GM21528 (cell line): ENCODE data around the gene CDC42BPB.
A peak's percentile ranks its signal among the peaks of the same experiment; 100 is the strongest.

Experiments
- ATAC-seq: cut with Tn5 transposase; IDR thresholded peaks from one replicate; pipeline ENCODE4 v1.9.1; 2021; ENCODE audit warnings: mild to moderate bottlenecking, moderate library complexity; ENCODE audit not compliant: unreplicated experiment, low FRiP score

Gene CDC42BPB, protein sequence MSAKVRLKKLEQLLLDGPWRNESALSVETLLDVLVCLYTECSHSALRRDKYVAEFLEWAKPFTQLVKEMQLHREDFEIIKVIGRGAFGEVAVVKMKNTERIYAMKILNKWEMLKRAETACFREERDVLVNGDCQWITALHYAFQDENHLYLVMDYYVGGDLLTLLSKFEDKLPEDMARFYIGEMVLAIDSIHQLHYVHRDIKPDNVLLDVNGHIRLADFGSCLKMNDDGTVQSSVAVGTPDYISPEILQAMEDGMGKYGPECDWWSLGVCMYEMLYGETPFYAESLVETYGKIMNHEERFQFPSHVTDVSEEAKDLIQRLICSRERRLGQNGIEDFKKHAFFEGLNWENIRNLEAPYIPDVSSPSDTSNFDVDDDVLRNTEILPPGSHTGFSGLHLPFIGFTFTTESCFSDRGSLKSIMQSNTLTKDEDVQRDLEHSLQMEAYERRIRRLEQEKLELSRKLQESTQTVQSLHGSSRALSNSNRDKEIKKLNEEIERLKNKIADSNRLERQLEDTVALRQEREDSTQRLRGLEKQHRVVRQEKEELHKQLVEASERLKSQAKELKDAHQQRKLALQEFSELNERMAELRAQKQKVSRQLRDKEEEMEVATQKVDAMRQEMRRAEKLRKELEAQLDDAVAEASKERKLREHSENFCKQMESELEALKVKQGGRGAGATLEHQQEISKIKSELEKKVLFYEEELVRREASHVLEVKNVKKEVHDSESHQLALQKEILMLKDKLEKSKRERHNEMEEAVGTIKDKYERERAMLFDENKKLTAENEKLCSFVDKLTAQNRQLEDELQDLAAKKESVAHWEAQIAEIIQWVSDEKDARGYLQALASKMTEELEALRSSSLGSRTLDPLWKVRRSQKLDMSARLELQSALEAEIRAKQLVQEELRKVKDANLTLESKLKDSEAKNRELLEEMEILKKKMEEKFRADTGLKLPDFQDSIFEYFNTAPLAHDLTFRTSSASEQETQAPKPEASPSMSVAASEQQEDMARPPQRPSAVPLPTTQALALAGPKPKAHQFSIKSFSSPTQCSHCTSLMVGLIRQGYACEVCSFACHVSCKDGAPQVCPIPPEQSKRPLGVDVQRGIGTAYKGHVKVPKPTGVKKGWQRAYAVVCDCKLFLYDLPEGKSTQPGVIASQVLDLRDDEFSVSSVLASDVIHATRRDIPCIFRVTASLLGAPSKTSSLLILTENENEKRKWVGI (N-terminal part only)

DNA sequence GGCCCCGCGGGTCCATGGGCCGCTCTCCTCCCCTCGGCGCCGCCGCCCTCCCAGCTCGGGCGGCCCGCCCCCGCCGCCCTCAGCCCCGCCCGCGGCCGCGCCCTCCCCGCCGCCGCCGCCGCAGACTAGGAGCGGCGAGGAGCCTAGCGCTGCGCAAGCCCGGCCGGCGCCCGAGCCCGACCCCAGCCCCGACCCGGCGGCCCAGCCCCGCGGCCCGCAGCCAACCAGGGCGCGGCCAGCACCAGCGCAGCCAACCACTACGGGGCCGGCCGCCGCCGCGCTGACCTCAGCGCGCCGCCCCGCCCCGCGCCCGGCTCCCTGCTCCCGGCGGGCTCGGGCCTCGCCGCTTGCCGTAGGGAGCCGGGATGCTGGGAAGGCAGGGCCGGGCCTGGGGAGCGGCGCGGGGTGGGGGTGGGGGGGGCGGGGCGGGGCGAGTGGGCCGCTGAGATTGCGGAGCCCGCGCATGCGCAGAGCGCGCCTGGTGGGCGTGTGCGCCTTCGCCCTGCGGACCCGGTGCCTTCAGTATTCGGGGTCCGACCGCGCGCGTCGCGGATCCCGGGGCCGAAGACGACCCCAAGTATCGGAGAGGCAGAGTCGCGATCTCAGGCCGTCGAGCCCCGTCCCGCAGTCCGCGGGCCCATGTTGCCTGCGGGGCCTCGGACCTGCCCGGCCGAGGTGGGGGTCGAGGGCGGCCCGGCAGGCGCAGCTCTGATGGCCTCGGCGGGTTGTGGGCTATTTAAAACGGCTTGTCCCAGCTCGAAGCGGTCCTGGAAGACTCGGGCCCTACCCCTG is at the start of gene CDC42BPB:
Gene CDC42BPB (minus strand): TSS at position 178 of the 792 bp plus-strand sequence. CDS start 376 bp downstream, outside the sequence.
- ATAC-seq: peak; percentile 70

DNA sequence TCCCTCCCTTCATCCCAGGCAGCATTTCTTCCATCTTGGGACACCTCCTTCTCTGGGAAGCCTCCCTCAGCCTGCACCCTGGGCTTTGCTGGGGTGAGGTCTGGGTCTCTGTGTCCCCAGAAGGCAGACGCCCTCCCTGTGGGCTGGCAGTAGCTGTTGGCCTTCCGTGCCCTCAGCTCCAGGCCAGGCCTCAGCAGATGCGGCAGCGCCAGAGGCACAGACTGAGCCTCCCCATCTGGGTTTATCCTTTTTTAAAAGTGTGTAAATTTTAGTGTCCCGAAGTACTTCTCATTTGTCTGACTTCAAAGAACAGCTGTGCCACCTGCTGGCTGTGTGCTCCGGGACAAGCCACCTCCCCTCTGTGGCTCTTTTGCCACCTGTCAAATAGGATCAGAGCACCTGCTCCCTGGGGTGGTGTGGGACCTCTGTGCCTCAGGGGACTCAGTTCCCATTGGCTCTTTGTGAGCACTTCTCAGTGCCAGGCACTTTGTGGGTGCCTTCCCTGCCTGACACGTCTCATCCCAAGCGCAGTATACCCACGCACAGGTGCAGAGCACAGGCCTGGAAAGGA is 48.3 kb upstream of the CDC42BPB start:
- ATAC-seq: no peak

DNA sequence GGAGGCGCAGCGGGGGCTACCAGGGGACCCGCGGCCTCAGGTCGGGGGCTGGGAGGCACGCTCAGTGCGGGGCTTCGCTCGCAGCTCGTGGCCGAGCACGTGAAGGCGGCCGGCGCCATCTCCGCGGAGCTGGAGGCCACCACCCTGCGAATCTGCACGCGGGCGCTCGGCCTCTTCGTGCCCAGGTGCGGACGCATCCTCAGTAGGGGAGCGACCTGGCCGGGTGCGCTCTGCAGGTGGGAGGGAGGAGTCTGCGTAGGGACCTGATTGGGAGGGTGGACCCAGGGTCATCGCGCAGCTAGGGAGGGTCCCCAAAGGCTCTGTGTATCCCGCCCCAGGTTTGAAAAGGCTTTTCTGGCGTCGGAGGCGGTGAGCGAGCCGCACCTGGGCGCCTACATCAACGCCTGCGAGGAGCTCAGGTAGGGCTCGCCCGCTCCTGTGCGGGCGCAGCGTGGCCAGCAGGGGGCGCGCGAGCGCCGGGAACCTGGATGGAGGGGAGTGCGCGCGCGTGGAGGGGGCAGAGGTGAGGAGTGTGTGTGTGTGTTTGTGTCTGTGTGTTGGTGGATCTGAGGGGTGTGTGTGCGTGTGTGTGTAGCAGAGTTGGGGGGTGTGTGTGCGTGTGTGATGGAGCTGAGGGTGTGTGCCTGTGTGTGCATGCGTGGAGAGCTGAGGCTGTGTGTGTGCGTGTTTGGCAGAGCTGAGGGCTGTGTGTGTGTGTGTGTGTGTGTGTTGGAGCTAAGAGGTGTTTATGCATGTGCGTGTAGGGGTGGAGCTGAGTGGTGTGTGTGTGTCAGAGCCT is 47.5 kb upstream of the CDC42BPB start:
- ATAC-seq: no peak

DNA sequence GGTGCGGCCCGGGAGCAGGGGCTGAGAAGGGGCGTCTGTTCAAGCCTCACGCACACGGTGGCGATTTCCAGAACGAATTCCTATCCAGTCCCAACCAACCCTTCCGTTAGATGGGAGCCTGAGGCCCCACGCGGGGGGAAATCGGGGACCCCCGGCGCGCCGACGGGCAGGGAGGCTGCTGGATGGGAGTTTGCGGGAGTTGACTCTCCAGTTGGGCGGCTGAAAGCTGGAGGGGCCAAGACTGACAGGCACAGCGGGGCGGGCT is 47.0 kb upstream of the CDC42BPB start:
- no peak for ATAC-seq

DNA sequence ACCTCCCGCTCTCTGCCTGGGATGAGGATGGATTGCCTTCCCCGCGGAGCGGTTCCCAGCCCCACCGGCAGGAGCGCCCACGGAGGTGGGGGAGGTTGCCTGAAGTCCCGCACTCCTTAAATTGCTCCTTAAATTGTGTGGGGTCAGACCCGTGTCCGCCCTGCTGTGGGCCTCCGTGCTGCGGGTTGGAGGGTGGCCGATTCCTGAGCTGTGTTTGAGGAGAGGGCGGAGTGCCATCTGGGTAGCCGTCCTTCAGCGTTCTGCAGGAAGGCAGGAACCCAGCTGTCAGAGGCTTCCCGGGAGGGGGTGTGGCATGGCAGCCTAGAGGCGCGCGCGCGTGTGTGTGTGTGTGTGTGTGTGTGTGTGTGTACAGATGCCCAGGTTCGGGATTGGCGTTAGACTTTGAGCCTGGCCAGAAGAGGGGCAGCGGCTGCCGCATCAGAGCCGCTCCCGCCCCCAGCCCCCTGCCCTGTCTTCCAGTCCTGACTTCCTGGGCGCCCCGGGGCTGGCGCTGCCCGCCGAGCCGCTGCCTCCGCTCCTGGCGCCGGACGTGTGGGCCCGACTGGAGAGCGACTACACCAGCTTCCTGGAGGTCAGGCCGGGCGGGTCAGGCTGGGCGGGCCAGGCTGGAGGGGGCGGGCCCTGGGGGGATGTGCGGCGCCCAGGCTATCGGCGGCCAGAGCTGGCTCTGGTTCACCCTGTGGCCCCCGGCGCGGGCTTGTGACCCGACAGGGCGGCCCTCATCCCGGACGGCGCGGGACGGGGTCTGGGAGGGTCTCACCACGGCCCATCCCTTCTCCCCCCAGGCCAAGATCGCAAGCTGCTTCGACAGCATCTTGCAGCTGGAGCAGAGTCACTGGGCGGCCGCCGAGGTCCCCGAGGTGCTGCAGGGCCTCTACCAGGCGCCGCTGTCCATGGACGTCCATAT is 46.4 kb upstream of the CDC42BPB start:
- ATAC-seq: no peak

DNA sequence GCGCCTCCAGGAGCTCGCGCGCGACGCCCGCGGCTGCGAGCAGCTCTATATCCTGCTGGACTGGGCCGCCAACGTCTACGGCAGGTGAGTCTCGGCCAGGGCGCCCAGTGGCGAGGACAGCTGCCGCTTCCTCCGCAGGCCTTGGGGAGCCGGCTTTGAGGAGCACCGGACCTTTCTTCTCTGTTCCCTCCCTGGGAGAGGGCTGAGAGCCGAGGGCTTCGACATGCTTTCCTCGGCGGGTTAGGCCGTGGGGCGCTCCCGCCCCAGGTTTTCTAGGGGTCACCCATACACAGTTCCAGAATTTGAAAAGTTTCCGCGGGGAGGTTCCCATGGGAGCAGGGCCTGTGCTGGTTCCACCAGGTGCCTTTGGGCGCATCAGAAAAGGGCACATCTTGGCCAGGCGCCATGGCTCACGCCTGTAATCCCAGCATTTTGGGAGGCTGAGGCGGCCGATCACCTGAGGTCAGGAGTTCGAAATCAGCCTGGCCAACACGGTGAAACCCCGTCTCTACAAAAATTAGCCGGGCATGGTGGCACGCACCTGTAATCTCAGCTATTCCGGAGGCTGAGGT is 45.4 kb upstream of the CDC42BPB start:
- no peak for ATAC-seq

DNA sequence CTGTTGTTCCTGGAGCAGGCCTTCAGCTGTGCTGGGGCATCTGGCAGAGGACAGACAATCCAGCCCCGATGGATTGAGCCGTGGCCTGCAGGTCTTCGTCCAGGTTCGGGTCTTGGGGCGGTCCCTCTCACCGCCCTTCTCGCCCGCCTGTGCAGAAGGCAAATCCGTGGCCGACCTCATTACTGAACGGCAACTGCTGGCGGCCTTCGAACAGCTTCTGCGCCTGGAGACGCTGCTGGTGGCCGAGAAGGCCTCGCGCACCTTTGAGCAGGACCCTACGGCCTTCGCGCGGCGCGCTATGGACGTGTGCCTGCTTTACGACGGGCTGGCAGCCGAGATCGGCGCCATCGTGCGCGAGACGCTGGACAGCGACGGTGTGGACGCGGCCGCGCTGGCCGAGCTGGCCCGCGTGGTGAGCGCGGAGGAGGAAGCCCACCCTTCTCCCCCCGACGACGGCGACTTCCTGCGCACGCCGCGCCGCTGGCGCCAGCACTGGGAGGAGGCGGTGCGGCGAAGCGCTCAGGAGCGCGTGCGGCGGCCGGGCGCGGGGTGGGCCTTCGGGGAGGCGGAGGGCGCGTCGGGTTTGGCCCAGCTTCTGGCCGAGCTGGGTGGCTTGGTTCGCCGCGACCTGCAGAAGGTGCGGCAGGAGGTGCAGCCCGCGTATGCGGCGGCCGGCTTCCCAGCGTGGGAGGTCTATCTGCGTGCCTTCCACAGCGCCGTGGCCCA is 44.8 kb upstream of the CDC42BPB start:
- ATAC-seq: no peak

DNA sequence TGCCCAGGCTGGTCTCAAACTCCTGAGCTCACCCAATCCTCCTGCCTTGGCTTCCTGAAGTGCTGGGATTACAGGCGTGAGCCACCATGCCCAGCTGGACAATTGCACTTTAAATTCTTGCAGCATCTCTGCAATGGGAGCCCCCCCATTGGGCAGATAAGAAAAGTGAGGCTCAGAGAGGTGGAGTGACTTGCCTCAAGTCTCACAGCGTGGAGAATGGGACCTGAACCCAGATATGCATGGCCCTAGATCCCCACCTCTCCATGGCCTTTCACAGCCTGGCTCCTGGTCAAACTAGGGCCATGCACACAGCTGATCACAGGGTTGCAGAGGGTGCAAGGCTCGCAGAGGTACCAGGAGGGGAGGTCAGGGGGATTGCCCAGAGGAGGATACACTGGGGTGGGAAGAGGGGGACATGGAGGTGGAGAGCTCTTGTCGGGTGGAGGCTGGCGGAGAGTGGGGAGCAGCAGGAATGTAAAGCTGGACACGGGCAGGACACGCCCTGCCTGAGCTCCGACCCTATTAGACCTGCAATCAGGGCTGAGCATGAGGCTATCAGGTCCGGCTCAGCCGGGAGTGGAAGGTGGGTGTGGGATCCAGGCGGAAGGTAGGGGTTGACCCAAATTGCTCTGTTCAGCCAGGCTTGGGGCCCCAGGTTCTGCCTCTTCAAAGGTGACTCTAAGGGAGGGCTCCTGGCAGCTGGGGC is 44.1 kb upstream of the CDC42BPB start:
- ATAC-seq: no peak

DNA sequence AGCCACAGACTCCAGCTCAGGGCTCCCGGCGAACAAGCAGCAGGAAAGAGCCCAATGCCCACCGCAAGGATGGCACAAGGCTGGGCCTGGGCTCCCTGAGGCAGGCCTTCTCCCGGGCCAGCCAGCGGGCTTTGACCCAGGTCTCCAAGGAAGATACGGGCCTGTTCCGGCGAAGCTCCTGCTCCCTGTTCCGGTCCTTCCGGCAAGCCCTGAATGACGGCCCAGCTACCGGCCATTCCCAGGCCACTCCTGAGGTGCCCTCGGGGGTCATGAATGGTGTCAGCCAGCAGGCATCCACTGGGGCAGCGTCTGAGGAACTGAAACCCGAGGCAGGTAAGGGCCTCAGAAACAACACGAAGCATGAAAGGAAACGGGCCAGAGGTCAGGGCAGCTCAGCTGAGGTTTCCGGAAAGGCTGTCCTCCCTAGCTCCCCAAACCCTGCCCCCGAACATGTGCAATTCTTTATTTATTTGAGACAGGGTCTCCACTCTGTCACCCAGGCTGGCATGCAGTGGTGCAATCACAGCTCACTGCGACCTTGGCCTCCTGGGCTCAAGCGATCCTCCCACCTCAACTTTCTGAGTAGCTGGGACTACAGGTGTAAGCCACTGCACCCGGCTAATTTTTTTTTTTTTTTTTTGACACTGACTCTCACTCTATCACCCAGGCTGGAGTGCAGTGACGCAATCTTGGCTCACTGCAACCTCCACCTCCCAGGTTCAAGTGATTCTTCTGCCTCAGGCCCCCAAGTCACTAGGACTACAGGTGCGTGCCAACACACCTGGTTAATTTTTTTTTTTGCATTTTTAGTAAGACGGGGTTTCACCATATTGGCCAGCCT is 43.2 kb upstream of the CDC42BPB start:
- no peak for ATAC-seq

DNA sequence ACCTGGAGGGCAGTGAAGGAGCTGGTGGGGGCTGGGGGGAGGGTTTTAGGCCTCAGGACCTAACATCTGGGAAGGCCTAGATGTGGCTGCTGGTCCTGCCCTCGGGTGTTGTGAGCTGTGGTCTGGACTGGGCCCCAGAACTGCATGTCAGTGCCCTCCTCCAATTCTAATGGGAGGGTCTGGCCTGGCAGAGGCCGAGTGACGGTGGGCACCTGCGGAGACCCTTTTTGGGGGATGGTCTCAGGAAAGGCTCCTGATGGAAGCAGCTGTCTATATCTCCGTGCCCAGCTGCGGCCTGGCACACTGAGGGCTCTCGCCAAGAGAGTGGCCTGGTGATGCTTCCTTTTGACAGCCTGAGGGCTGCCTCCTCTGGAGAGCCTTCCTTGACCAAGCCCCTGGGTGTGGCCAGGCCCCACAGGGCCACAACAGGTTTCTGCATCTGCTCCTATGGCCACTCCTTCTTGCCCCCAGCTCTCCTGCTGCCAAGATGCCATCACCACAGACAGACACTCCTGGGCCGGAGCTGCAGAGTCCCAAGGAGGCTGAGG is 42.5 kb upstream of the CDC42BPB start:
- no peak for ATAC-seq

DNA sequence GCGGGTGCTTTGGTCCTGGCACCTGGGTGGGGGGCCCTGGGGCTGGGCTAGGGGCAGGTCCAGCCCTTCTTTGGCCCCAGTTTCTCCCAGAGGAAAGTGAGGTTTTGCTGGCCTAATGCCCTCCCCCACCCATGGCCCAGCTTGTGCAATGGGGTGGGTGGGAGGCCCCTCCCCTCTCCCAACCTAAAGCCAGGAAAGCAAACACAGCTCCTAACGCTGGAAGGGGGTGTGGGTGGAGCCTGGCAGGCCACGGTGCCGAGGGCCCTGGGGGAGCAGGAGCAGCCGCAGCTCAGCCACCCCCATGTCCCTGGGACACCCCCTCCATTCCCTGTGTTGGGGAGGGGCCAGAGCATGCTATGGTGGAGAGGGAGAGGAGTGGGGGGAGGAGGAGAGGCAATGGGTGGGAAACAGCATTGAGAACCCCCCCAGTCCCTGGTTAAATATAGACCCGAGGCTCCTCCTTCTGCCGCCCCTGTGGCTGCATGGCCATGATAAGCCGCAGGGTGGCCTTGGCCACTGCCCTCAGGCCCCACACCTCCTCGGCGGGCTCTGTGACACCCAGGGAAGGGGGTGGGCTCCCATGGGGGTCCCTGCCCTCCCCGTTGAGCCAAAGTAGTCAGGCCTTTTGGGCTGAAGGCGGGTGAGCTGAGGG is 41.9 kb upstream of the CDC42BPB start:
- ATAC-seq: no peak

DNA sequence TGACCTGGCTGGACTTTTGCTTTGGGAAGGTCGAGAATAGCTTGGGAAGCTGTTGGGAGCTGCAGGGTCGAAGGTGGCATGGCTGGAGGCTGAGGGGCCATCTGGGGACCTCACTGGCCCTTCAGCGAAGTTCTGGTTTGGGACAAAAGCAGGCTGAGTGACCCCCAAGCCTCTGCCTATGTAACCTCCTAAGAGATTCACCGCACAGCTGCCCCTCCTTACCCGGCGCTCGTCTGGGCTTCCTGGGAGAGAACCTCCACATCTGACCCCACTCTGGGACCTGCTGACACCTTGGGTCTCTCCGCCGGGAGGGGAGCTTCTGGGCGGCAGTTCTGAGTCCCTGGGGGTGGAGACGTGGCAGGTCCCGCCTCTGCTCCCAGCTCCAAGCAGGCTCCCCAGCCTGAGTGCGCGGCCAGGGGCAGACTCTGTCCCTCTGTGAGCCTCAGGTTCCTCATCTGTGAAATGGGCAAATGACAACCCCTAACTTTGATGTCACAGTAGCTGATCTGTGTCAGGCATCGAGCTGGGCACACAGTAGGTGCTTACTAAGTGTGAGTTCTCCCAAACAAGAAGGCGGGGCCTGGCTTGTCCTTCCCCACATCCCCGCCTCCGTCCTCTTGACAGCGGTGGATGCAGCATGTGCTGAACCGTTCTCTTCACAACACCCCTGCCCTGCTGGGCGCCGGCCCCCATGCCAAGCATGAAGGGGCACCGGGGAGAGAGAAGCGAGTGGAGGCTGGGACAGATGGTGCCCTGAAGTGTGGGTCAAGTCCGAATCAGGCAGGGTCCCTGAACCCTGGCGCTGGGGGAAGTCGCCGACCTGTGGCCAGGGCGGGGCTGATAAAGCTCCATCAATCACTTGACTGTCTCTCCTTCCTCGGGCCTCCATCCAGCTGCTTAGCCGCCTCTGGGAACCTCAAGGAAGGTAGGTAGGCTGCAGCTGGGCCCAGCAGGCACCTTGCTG is 40.9 kb upstream of the CDC42BPB start:
- no peak for ATAC-seq

DNA sequence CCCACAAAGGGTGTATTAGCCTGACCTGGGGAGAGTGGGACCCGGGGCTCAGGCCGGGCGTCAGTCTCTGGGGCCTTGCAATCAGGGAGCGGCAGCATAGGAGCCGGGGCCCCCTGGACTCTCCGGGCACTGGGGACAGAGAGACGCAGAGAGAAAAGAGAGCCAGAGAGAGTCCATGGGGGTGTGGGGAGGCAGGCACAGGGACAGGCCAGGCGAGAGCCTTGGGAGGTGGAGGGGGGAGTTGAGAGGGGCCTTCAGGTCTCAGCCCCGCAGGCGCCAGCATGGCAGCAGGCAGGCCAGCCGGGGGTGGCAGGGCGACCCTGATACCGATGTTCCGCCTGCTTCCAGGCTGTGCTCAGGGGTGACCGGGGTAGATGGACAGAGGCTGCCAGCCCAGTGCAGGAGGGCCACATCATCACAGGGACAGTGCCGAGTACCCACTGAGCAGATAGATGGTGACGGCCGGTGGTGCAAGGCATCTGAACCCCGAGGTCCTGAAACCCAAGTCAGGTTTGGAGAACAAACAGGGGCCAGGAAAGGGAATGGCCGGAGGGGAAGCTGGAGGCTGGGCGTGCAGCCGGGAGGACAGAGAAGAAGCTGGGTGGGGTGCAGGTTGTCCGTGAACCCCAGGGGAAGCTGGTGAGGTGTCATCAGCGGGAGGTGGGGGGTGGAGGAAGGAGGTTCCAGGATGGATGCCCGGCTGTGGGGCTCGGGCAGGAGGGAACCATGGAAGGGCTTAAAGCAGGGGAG is 40.1 kb upstream of the CDC42BPB start:
- ATAC-seq: no peak
